GM12878 (cell line): ENCODE results near the gene RBL2. TPM values are rescaled to one million over a fixed set of nuclear protein-coding genes. Genes with fewer than 3 reads are reported as not detected.

Experiments
- KAT2A ChIP-seq: conservative IDR thresholded peaks from 2 replicates; pipeline ENCODE4 v1.6.1; 2011; ENCODE audit warnings: low read depth, low read length; ENCODE audit not compliant: control insufficient read depth
- KLF5 ChIP-seq: fragments of 450-650 bp; IDR thresholded peaks from 2 replicates; pipeline ENCODE4 v1.6.1; 2014; ENCODE audit warnings: mild to moderate bottlenecking; ENCODE audit not compliant: partially characterized antibody
- PAX5 ChIP-seq: IDR thresholded peaks from 2 replicates; pipeline ENCODE4 v1.6.1; 2011; ENCODE audit warnings: low read depth, low read length, borderline replicate concordance
- PRDM15 ChIP-seq: fragments of 450-650 bp; formaldehyde crosslinking; IDR thresholded peaks from 2 replicates; pipeline ENCODE4 v1.4.0; 2020; ENCODE audit warnings: mild to moderate bottlenecking, moderate library complexity
- RB1 ChIP-seq: fragments of 450-650 bp; formaldehyde crosslinking; IDR thresholded peaks from 2 replicates; pipeline ENCODE4 v1.6.1; 2017; ENCODE audit warnings: mild to moderate bottlenecking, borderline replicate concordance
- SMARCA5 ChIP-seq: fragments of 450-650 bp; IDR thresholded peaks from 2 replicates; pipeline ENCODE4 v1.6.1; 2017; ENCODE audit warnings: mild to moderate bottlenecking
- ZBTB33 ChIP-seq: fragments of 450-650 bp; IDR thresholded peaks from 2 replicates; pipeline ENCODE4 v1.6.1; 2017; ENCODE audit warnings: mild to moderate bottlenecking
- ZNF592 ChIP-seq: fragments of 450-650 bp; IDR thresholded peaks from 2 replicates; pipeline ENCODE4 v1.6.1; 2017; ENCODE audit warnings: mild to moderate bottlenecking, moderate library complexity
- polyA plus RNA-seq, 11 experiments: library from polyadenylated mRNA; depleted of rRNA in 4 of 11; unstranded in 6 of 11; stranded (reverse) in 5 of 11; fragments of >200 nt; fragmentation: Nextera tagmentation in 4 of 11; fragmentation: Illumina TruSeq in 1 of 11; extraction: Ambion mirVana in 4 of 11; extraction: Trizol in 1 of 11; gene quantifications; 1 replicate in 1 of 11; 2 replicates in 10 of 11; pipeline versions ENCODE4 v1.2.1 to v1.2.3, GENCODE V29; 2011 to 2016; ENCODE audit warnings: inconsistent platforms in 2 of 11, missing spikeins in 2 of 11, low read depth in 1 of 11
- total RNA-seq, 4 experiments: library from RNA; depleted of rRNA in 3 of 4; stranded (reverse); fragments of >200 nt in 3 of 4; fragmentation: Illumina TruSeq in 1 of 4; extraction: Trizol in 1 of 4; gene quantifications; 2 replicates each; pipeline versions ENCODE4 v1.2.1 to v1.2.3, GENCODE V29; 2013 to 2021

Gene RBL2
- total and polyA plus RNA-seq, 10 of the 15 experiments (the other 5 are each of a cell fraction or from before 2014, with no cell fraction given), result 10.0 to 107 (median 39.0) TPM

- no peak for TF ChIP-seq ZBTB33
- TF ChIP-seq PRDM15 (CRISPR knock-in tag), result no peak
- no peak for TF ChIP-seq KLF5
- TF ChIP-seq KAT2A, result no peak
- no peak for TF ChIP-seq RB1
- TF ChIP-seq SMARCA5, result no peak
- TF ChIP-seq ZNF592, result no peak
- no peak for TF ChIP-seq PAX5
Observed at GRCh38 chr16:53413864-53414263, 20.4 kb upstream of the RBL2 start (continued).
